IMR-90 (cell line): Measurements from ENCODE around the gene LRRC4C. TPM values are rescaled to one million over a fixed set of nuclear protein-coding genes. Genes with fewer than 3 reads are reported as not detected.

Experiments used
- ATAC-seq: fragments of 200-7000 bp; cut with Tn5 transposase; 2 replicates; pipeline ENCODE4 v1.9.1; 2020; ENCODE audit warnings: low read depth, mild to moderate bottlenecking, moderate library complexity
- BruUV-seq: library from RNA; stranded (reverse); fragments of 400-500 nt; replicated peaks from 2 replicates; lab custom pipeline; 2021; lab: Mats Ljungman, UMichigan
- CTCF ChIA-PET: fragments of 300-600 bp; formaldehyde crosslinking; extraction: SDS; loops from one replicate; lab custom pipeline; 2021; ENCODE audit warnings: antibody characterized with exemption; lab: Yijun Ruan, JAX
- POLR2A ChIA-PET: fragments of 300-600 bp; sonication (Branson Sonifier 250); formaldehyde crosslinking; loops from one replicate; lab custom pipeline; 2022; ENCODE audit warnings: antibody characterized with exemption; ENCODE audit not compliant: unreplicated experiment; lab: Charles Lee
- DNase-seq: peaks from one replicate; pipeline ENCODE4 v3.0.0; 2013
- H2AFZ ChIP-seq: replicated peaks from 2 replicates; pipeline ENCODE3; 2013; ENCODE audit warnings: low read length, mild to moderate bottlenecking; ENCODE audit not compliant: poor library complexity
- H2AK5ac ChIP-seq: 2 replicates; pipeline ENCODE4 v1.6.1; 2013; ENCODE audit warnings: low read depth, low read length, inconsistent platforms
- H2AK9ac ChIP-seq: replicated peaks from 2 replicates; pipeline ENCODE3; 2013; ENCODE audit warnings: mild to moderate bottlenecking, low read depth, low read length, moderate library complexity; ENCODE audit not compliant: poor library complexity
- H2BK120ac ChIP-seq: 2 replicates; pipeline ENCODE4 v1.6.1; 2013; ENCODE audit warnings: low read depth, low read length, inconsistent platforms
- H2BK15ac ChIP-seq: 3 replicates; pipeline ENCODE4 v1.6.1; 2013; ENCODE audit warnings: low read depth, low read length, inconsistent platforms
- H2BK20ac ChIP-seq: 2 replicates; pipeline ENCODE4 v1.6.1; 2013; ENCODE audit warnings: low read depth, mild to moderate bottlenecking, inconsistent platforms, low read length, moderate library complexity
- H2BK5ac ChIP-seq: 2 replicates; pipeline ENCODE4 v1.6.1; 2013; ENCODE audit warnings: mild to moderate bottlenecking, low read depth, low read length, inconsistent platforms; ENCODE audit not compliant: poor library complexity, severe bottlenecking
- H3K14ac ChIP-seq: replicated peaks from 2 replicates; pipeline ENCODE4 v1.6.1; 2013; ENCODE audit warnings: low read depth, low read length, inconsistent platforms
- H3K18ac ChIP-seq: 2 replicates; pipeline ENCODE4 v1.6.1; 2013; ENCODE audit warnings: low read depth, low read length, control low read depth
- H3K23ac ChIP-seq: 2 replicates; pipeline ENCODE4 v1.6.1; 2013; ENCODE audit warnings: low read depth, low read length, inconsistent platforms
- H3K27ac ChIP-seq: 2 replicates; pipeline ENCODE4 v1.5.1; 2013; ENCODE audit warnings: mild to moderate bottlenecking, control low read depth, low read length; ENCODE audit not compliant: insufficient read depth
- H3K27me3 ChIP-seq: 2 replicates; pipeline ENCODE4 v1.6.1; 2013; ENCODE audit warnings: low read length; ENCODE audit not compliant: control insufficient read depth, insufficient read depth
- H3K36me3 ChIP-seq: 2 replicates; pipeline ENCODE4 v1.6.1; 2013; ENCODE audit warnings: low read length, mixed read lengths; ENCODE audit not compliant: control insufficient read depth, insufficient read depth
- H3K4ac ChIP-seq: 2 replicates; pipeline ENCODE4 v1.6.1; 2013; ENCODE audit warnings: low read depth, low read length, inconsistent platforms
- H3K4me1 ChIP-seq: 2 replicates; pipeline ENCODE4 v1.6.1; 2013; ENCODE audit warnings: low read length, mixed read lengths; ENCODE audit not compliant: control insufficient read depth, insufficient read depth
- H3K4me2 ChIP-seq: 2 replicates; pipeline ENCODE4 v1.6.1; 2013; ENCODE audit warnings: low read depth, mild to moderate bottlenecking, control low read depth, low read length, moderate library complexity
- H3K4me3 ChIP-seq: 2 replicates; pipeline ENCODE4 v1.5.1; 2013; ENCODE audit warnings: low read depth, mild to moderate bottlenecking, control low read depth, low read length, moderate library complexity; ENCODE audit not compliant: insufficient read depth
- H3K56ac ChIP-seq: 2 replicates; pipeline ENCODE4 v1.6.1; 2013; ENCODE audit warnings: low read length, inconsistent platforms; ENCODE audit not compliant: insufficient read depth; ENCODE audit errors: extremely low read depth
- H3K79me1 ChIP-seq, 2 experiments: 2 replicates each; pipeline ENCODE4 v1.6.1; 2013; ENCODE audit warnings: low read length in 2 of 2, inconsistent platforms in 1 of 2, low read depth in 1 of 2
- H3K9ac ChIP-seq: 2 replicates; pipeline ENCODE4 v1.6.1; 2013; ENCODE audit warnings: low read depth, low read length, control low read depth
- H3K9me1 ChIP-seq: 2 replicates; pipeline ENCODE4 v1.6.1; 2013; ENCODE audit warnings: low read length, inconsistent platforms; ENCODE audit not compliant: insufficient read depth
- H3K9me3 ChIP-seq: 2 replicates; pipeline ENCODE4 v1.6.1; 2013; ENCODE audit warnings: low read length; ENCODE audit not compliant: control insufficient read depth, insufficient read depth
- H4K20me1 ChIP-seq: 2 replicates; pipeline ENCODE4 v1.6.1; 2013; ENCODE audit warnings: low read length, inconsistent platforms; ENCODE audit not compliant: insufficient read depth
- H4K5ac ChIP-seq: 2 replicates; pipeline ENCODE4 v1.6.1; 2013; ENCODE audit warnings: mild to moderate bottlenecking, low read depth, low read length, control low read depth
- H4K8ac ChIP-seq, 2 experiments: 2 replicates each; pipeline ENCODE4 v1.6.1; 2013; ENCODE audit warnings: low read depth in 2 of 2, low read length in 2 of 2, control low read depth in 1 of 2, inconsistent platforms in 1 of 2
- H4K91ac ChIP-seq: 2 replicates; pipeline ENCODE4 v1.6.1; 2013; ENCODE audit warnings: low read depth, low read length, inconsistent platforms; ENCODE audit not compliant: insufficient read depth
- BHLHE40 ChIP-seq: fragments of 150-350 bp; IDR thresholded peaks from 2 replicates; pipeline ENCODE4 v1.6.1; 2016; ENCODE audit warnings: mild to moderate bottlenecking, low read depth, low read length
- CEBPB ChIP-seq: IDR thresholded peaks from 2 replicates; pipeline ENCODE4 v1.6.1; 2012; ENCODE audit warnings: low read depth, low read length, improper control_type of control experiment
- CHD1 ChIP-seq: IDR thresholded peaks from 2 replicates; pipeline ENCODE4 v1.6.1; 2012; ENCODE audit warnings: low read depth, low read length, improper control_type of control experiment
- CTCF ChIP-seq: conservative IDR thresholded peaks from 2 replicates; pipeline ENCODE4 v1.5.1; 2012; ENCODE audit warnings: mild to moderate bottlenecking, low read depth, low read length, improper control_type of control experiment
- ELK1 ChIP-seq: fragments of 150-350 bp; IDR thresholded peaks from 2 replicates; pipeline ENCODE4 v1.6.1; 2016; ENCODE audit warnings: low read depth, mild to moderate bottlenecking, low read length, moderate library complexity, borderline replicate concordance
- FOS ChIP-seq: fragments of 150-350 bp; IDR thresholded peaks from 2 replicates; pipeline ENCODE4 v1.6.1; 2016; ENCODE audit warnings: low read depth, low read length
- MAFK ChIP-seq: IDR thresholded peaks from 2 replicates; pipeline ENCODE4 v1.6.1; 2012; ENCODE audit warnings: low read depth, low read length, improper control_type of control experiment
- MAZ ChIP-seq: IDR thresholded peaks from 2 replicates; pipeline ENCODE4 v1.6.1; 2012; ENCODE audit warnings: low read depth, mild to moderate bottlenecking, low read length, improper control_type of control experiment, moderate library complexity, borderline replicate concordance
- MXI1 ChIP-seq: IDR thresholded peaks from 2 replicates; pipeline ENCODE4 v1.6.1; 2012; ENCODE audit warnings: low read depth, mild to moderate bottlenecking, low read length, moderate library complexity, borderline replicate concordance
- NFE2L2 ChIP-seq: fragments of 150-350 bp; IDR thresholded peaks from 2 replicates; pipeline ENCODE4 v1.6.1; 2016; ENCODE audit warnings: low read depth, mild to moderate bottlenecking, low read length
- POLR2A ChIP-seq: IDR thresholded peaks from 2 replicates; pipeline ENCODE4 v1.6.1; 2012; ENCODE audit warnings: mild to moderate bottlenecking, low read depth, low read length
- RAD21 ChIP-seq: IDR thresholded peaks from 2 replicates; pipeline ENCODE4 v1.6.1; 2012; ENCODE audit warnings: low read length, improper control_type of control experiment
- RCOR1 ChIP-seq: IDR thresholded peaks from 2 replicates; pipeline ENCODE4 v1.6.1; 2012; ENCODE audit warnings: mild to moderate bottlenecking, low read length, improper control_type of control experiment; ENCODE audit not compliant: insufficient replicate concordance
- RFX5 ChIP-seq: IDR thresholded peaks from 2 replicates; pipeline ENCODE4 v1.8.0; 2012; ENCODE audit warnings: low read depth, mild to moderate bottlenecking, low read length, moderate library complexity
- SMC3 ChIP-seq: fragments of 150-350 bp; IDR thresholded peaks from 2 replicates; pipeline ENCODE4 v1.6.1; 2016; ENCODE audit warnings: low read depth, mild to moderate bottlenecking, antibody characterized with exemption, low read length, moderate library complexity
- USF2 ChIP-seq: fragments of 150-350 bp; IDR thresholded peaks from 2 replicates; pipeline ENCODE4 v1.6.1; 2017; ENCODE audit warnings: mild to moderate bottlenecking, antibody characterized with exemption, low read length, low read depth
- WGBS, 2 experiments: methylation state at CpG; one replicate each; pipeline versions ENCODE4 v1.1.5 to v1.1.7; 2013; ENCODE audit warnings: missing lambda C conversion rate in 2 of 2; ENCODE audit not compliant: insufficient read length in 1 of 2; ENCODE audit errors: extremely low coverage in 2 of 2; 5-methylcytosine and 5-hydroxymethylcytosine counted together
- dilution Hi-C: fragments of 300-500 bp; cut with HindIII; formaldehyde crosslinking; loops from one replicate; pipeline ENCODE4 v1.14.3; 2018; ENCODE audit warnings: low sequenced_read_pairs; ENCODE audit not compliant: unreplicated experiment
- in situ Hi-C: fragments of 300-500 bp; cut with MboI; formaldehyde crosslinking; loops from 3 replicates; pipeline ENCODE4 v1.14.3; 2019; ENCODE audit warnings: low sequenced_read_pairs, inconsistent platforms, mixed read lengths
- intact Hi-C: fragments of 100-400 bp; cut with micrococcal nuclease; formaldehyde crosslinking; loops from 2 replicates; pipeline ENCODE4 v1.10.0; 2022
- polyA plus RNA-seq, 3 experiments: library from polyadenylated mRNA; depleted of rRNA; stranded (reverse); fragments of >200 nt; gene quantifications; 2 replicates each; pipeline ENCODE4 v1.2.3, GENCODE V29; 2012; ENCODE audit warnings: low replicate concordance in 1 of 3
- total RNA-seq: library from RNA; depleted of rRNA; stranded (reverse); fragments of >200 nt; gene quantifications from 2 replicates; pipeline ENCODE4 v1.2.3, GENCODE V29; 2012

The LRRC4C gene
- total and polyA plus RNA-seq, 2 of the 4 experiments (the other 2 are of a cell fraction) = under 0.01 to 0.03 TPM

GRCh38 chr11:40797981-40798380 is 661.5 kb downstream of the LRRC4C start:
- no peaks in the 10 kb centered on the region for H4K20me1 ChIP-seq
- H3K9me1 ChIP-seq = no peaks in the 10 kb centered on the region
- H3K27me3 ChIP-seq = no peaks in the 10 kb centered on the region
- no peaks in the 10 kb centered on the region for H3K4me1 ChIP-seq
- H3K4me3 ChIP-seq = no peak overlapping the region
- H3K36me3 ChIP-seq = no peaks in the 10 kb centered on the region
- ATAC-seq (no peak), DNase-seq (no peak)
- intact Hi-C loops (no loop called here), dilution Hi-C loops (no loop called here), in situ Hi-C loops (no loop called here)
- H2BK15ac ChIP-seq = no peak overlapping the region
- no CpG with 5 or more reads among the region's 1 CpG for WGBS, 2 experiments
- H2BK5ac ChIP-seq = no peak overlapping the region
- no peak overlapping the region for H3K23ac ChIP-seq
- no peak for TF ChIP-seq FOS
- TF ChIP-seq RFX5 = no peak
- no peak for TF ChIP-seq RCOR1
- TF ChIP-seq MAZ = no peak
- TF ChIP-seq CTCF = no peak
- no peak for TF ChIP-seq SMC3
- no peak for TF ChIP-seq POLR2A
- TF ChIP-seq ELK1 = no peak
- no peak for TF ChIP-seq NFE2L2
- no peak for TF ChIP-seq BHLHE40
- TF ChIP-seq MXI1 = no peak
- TF ChIP-seq RAD21 = no peak
- TF ChIP-seq USF2 = no peak
- no peak for TF ChIP-seq CEBPB
- TF ChIP-seq MAFK = no peak
- no peak for TF ChIP-seq CHD1
- H4K8ac ChIP-seq = no peak overlapping the region
- no peak overlapping the region for H2BK20ac ChIP-seq
- H3K18ac ChIP-seq = no peak overlapping the region
- H3K4ac ChIP-seq = no peak overlapping the region
- H3K27ac ChIP-seq = no peak overlapping the region
- H2AFZ ChIP-seq = no peak overlapping the region
- no TSS peak for BruUV-seq
- peaks cover 3% of the 10 kb centered on the region; the same call in 1 of the 2 replicates for H3K9me3 ChIP-seq
- H2AK9ac ChIP-seq = no peak overlapping the region
- no peak overlapping the region for H3K14ac ChIP-seq
- POLR2A ChIA-PET = no interaction called here
- no peak overlapping the region for H2AK5ac ChIP-seq
- CTCF ChIA-PET = no interaction called here
- H3K4me2 ChIP-seq = no peak overlapping the region
- H3K56ac ChIP-seq = no peak overlapping the region
- no peaks in the 10 kb centered on the region for H3K79me1 ChIP-seq
- no peak overlapping the region for H4K5ac ChIP-seq
- no peak overlapping the region for H3K9ac ChIP-seq
- H2BK120ac ChIP-seq = no peak overlapping the region
- no peak overlapping the region for H4K91ac ChIP-seq
